SIG-M5 treated with dmso at 0.1 percent for 504 hours (cell line): ENCODE results near the gene PCYOX1L.
"Not testable (repeated sequence)": the region's sequence is repeated elsewhere in the genome, so short reads cannot be mapped to it uniquely, and the experiment has no call there.

Source experiments
- DNase-seq: peaks from one replicate; lab custom pipeline; 2025; ENCODE audit not compliant: unreplicated experiment; lab: John Stamatoyannopoulos, UW

The PCYOX1L gene

GRCh38 chr5:149383399-149383798, 25.6 kb downstream of the PCYOX1L start:
- DNase-seq = no peak

DNA sequence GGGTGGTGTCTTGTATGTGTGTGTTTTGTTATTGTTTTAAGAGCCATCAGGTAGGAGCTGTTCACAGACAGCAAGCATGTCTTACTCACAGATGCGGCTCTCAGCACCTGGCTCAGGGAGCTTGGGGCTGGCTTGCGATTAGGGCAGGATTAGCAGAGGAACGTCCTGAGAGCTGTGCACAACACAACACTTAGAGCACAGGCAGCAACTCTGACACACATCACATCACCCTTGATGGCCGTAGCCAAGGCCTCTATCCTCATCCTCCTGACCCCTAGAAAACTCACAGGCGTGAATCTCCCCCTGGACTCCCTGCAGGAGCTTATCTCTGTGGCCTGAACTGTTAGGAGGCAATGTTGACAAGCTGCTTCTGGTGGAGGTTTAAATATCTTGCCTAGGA, 28.3 kb downstream of the PCYOX1L start:
- DNase-seq = no peak

GRCh38 chr5:149387081-149387631, 29.3 kb downstream of the PCYOX1L start:
- DNase-seq = no peak

- no peak for DNase-seq
These were observed 30.1 kb downstream of the PCYOX1L start for GRCh38 chr5:149387982-149388381.

- no peak for DNase-seq
These were observed 30.8 kb downstream of the PCYOX1L start for GRCh38 chr5:149388498-149389190.

DNA sequence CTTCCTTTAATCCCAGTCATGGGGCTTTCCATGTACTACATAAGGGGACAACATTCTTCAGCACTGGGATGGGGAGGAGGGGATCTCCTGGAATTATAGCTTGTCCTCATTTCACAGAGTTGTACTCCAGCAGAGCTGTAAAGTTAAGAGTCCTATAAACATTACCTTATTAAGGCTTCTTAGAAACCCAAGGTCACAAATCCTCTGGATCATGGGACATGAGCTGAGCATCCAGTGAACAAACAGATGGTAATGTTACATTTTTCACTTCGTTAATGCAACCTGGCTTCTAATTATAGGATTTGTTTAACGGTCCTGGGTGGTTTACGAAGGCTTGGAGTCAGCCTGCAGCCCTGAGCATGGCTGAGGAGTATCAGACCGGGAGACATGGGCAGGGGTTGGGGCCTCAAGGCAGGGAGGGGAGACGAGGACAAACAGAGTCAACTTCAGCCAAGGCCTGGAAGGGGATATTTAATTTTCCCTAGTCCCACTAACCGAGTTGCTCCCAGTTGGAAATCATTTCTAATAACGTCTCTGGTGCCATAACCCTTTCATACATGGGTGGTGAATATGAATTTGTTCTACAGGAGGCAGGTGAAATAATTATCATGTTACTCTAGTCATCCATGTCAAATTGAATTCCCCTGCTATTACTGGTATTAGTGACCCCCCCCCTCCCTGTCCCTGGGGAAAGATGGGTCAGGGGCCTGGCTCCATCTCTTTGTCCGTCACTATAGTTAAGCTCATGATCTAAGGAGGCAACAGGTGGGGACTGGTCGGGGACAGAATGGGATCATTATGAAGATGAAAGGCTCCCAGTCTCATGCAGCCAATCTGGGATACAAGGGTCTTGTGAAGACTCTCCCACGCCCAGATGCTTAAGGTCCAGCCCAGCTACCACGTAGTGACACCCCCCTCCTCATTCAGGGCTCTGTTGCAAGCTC, 32.0 kb downstream of the PCYOX1L start:
- DNase-seq = no peak

DNA sequence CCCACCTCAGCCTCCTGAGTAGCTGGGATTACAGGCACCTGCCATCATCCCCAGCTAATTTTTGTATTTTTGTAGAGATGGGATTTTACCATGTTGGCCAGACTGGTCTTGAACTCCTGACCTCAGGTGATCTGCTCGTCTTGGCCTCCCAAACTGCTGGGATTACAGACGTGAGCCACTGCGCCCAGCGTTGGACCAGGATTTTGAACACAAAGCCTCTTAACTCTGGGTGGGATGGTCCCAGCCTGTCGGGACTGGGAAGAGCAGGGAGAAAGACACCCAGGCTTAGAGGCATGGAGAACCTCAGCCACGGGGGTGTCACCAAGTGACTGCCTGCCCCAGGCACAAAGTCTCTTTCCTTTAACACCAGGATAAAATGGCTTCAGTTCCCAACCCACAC, 33.2 kb downstream of the PCYOX1L start:
- DNase-seq = not testable (repeated sequence)

- no peak for DNase-seq
These were observed 33.7 kb downstream of the PCYOX1L start for GRCh38 chr5:149391524-149391923.

DNA sequence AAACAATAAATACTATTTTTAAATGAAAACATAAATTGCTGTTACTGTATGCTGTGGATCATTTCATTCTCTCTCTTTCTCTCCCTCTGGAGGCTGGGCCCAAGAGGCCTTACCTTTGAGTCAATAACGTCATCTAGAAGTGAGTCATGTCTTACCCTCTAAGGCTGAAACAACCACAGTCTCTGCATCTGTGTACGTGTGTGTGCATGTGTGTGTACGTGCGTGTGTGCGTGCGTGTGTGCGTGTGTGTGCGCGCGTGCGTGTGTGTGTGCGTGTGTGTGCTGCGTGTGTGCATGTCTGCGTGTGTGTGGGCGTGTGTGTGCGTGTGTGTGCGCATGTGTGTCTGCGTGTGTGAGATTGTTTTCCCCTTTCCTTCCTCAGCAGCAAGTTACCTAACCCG, 34.9 kb downstream of the PCYOX1L start:
- no peak for DNase-seq

DNA sequence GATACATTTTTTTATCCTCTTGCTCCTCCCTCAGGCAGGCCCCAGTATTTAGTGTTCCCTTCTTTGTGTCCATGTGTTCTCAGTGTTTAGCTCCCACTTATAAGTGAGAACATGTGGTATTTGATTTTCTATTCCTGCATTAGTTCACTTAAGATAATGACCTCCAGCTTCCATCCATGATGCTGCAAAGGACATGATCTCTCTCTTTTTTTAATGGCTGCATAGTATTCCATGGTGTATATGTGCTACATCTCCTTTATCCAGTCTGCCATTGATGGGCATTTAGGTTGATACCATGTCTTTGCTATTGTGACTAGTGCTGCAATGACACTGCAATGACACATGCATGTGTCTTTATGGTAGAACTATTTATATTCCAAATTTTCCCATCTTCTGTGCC, 37.1 kb downstream of the PCYOX1L start:
- not testable (repeated sequence) for DNase-seq

- no peak for DNase-seq
These were observed 39.7 kb downstream of the PCYOX1L start for GRCh38 chr5:149397530-149397929.

DNA sequence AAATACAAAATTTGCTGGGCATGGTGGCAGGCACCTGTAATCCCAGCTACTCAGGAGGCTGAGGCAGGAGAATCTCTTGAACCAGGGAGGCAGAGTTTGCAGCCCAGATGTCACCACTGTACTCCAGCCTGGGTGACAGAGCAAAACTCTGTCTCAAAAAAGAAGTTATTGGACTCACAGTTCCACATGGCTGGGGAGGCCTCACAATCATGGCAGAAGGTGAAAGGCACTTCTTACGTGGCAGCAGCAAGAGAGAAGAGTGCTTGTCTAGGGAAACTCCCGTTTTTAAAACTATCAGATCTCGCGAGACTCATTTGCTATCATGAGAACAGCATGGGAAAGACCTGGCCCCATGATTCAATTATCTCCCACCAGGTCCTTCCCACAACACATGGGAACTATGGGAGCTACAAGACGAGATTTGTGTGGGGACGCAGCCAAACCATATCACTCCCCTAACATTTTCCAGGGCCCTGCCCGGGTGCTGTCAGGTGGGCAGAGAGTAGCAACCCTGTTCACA, 41.0 kb downstream of the PCYOX1L start:
- DNase-seq = not testable (repeated sequence)

- no peak for DNase-seq
These were observed 41.9 kb downstream of the PCYOX1L start for GRCh38 chr5:149399775-149400174.

GRCh38 chr5:149400304-149400703, 42.5 kb downstream of the PCYOX1L start:
- DNase-seq = no peak

GRCh38 chr5:149401051-149401450, 43.2 kb downstream of the PCYOX1L start:
- no peak for DNase-seq

GRCh38 chr5:149402291-149402690, 44.4 kb downstream of the PCYOX1L start:
- no peak for DNase-seq

GRCh38 chr5:149403923-149404745, 46.3 kb downstream of the PCYOX1L start:
- DNase-seq = no peak

DNA sequence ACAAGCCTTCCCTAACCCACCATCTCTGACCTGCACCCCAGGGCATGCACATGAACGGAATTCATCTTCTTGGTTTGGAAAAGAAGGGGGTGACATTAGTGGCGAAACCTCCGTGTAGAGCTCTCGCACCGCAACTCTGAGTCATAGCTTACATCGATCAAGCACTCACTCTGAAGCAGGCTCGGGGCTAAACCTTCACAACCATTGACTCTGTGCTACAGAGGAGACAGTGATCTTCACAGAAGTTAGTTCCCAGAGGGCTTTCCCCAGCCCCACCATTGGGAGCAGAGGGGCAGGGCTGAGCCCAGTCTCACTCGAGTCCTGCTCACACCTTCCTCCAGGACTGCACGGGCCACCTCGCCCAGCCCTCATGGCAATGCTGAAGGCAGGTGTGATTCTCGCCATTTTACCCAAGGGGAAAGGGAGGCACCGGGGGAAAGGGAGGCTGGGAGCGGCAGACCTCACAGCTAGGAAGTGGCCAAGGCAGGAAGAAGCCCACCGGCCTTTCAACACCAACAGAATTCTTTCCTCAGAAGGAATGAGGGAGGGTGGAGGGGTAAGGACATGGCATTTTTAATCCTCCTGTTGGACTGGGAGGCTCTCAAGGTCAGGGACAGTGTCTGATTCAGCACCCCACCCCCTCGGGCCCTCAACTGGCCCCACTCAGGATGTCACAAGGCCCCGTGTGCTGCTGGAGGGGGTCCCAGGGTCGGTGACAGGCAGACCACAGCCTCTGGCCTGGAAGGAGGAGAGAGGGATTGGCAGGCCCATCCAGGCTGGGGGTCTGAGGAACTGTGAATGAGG, 47.1 kb downstream of the PCYOX1L start:
- peak; percentile 74 for DNase-seq

GRCh38 chr5:149405550-149406202, 47.8 kb downstream of the PCYOX1L start:
- DNase-seq = no peak
